Neural crest cell (in vitro differentiated cells): ENCODE measurements around the gene METTL21C. TPM values are rescaled to one million over a fixed set of nuclear protein-coding genes. Genes with fewer than 3 reads are reported as not detected.

Experiments used
- DNase-seq: peaks from one replicate; pipeline ENCODE4 v3.0.0; 2021; ENCODE audit warnings: low read depth, mixed read lengths, low spot score
- H3K27ac Mint-ChIP-seq: one replicate; pipeline ENCODE4 v1.8.0; 2021; ENCODE audit warnings: mild to moderate bottlenecking, mixed read lengths; ENCODE audit not compliant: unreplicated experiment
- H3K27me3 Mint-ChIP-seq: 2 replicates; pipeline ENCODE4 v1.8.0; 2021; ENCODE audit warnings: low read depth, mild to moderate bottlenecking, mixed read lengths
- H3K36me3 Mint-ChIP-seq: 2 replicates; pipeline ENCODE4 v1.8.0; 2021; ENCODE audit warnings: low read depth, mild to moderate bottlenecking, mixed read lengths
- H3K4me1 Mint-ChIP-seq: 2 replicates; pipeline ENCODE4 v1.8.0; 2021; ENCODE audit warnings: mixed read lengths
- H3K4me3 Mint-ChIP-seq: one replicate; pipeline ENCODE4 v1.8.0; 2021; ENCODE audit warnings: mild to moderate bottlenecking, mixed read lengths
- H3K9me3 Mint-ChIP-seq: 2 replicates; pipeline ENCODE4 v1.8.0; 2021; ENCODE audit warnings: mixed read lengths
- total RNA-seq: library from RNA; stranded (reverse); gene quantifications from 2 replicates; pipeline ENCODE4 v1.2.1, GENCODE V29; 2021
- TF ChIP-seq, protein P1 (sequence below): fragments of 200-600 bp; sonication (generic); conservative IDR thresholded peaks from 2 replicates; pipeline ENCODE4 v1.5.0; 2021; ENCODE audit warnings: antibody characterized with exemption, mild to moderate bottlenecking

METTL21C gene
- total RNA-seq, 1 donor from 2014 or later, result not detected

DNA sequence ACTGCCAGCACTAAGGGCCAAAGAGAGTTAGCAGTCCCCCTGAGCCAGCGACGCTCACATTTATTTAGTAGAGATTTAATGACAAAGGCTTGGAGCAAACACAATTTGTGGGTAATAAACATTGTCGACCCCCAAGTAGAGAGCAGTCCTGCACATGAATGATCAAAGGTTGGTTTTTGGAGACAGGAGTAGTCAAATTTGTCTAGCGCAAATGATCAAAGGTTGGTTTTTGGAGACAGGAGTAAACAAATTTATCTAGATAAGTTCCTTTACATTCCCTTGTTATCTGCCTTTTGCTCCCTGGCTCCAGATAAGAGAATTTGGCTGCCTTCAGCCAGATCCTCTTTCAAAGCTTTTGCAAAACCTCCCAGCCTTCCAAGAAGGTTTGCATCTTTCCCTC is 26.9 kb downstream of the METTL21C start:
- H3K4me1 Mint-ChIP-seq, result no peaks in the 10 kb centered on the region
- no peak overlapping the region for H3K4me3 Mint-ChIP-seq
- H3K27me3 Mint-ChIP-seq, result no peaks in the 10 kb centered on the region
- no peak for DNase-seq
- H3K9me3 Mint-ChIP-seq, result peaks cover 25% of the 10 kb centered on the region
- TF ChIP-seq, protein P1, sequence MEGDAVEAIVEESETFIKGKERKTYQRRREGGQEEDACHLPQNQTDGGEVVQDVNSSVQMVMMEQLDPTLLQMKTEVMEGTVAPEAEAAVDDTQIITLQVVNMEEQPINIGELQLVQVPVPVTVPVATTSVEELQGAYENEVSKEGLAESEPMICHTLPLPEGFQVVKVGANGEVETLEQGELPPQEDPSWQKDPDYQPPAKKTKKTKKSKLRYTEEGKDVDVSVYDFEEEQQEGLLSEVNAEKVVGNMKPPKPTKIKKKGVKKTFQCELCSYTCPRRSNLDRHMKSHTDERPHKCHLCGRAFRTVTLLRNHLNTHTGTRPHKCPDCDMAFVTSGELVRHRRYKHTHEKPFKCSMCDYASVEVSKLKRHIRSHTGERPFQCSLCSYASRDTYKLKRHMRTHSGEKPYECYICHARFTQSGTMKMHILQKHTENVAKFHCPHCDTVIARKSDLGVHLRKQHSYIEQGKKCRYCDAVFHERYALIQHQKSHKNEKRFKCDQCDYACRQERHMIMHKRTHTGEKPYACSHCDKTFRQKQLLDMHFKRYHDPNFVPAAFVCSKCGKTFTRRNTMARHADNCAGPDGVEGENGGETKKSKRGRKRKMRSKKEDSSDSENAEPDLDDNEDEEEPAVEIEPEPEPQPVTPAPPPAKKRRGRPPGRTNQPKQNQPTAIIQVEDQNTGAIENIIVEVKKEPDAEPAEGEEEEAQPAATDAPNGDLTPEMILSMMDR, result no peak
- peaks cover 79% of the 10 kb centered on the region for H3K36me3 Mint-ChIP-seq
- no peak overlapping the region for H3K27ac Mint-ChIP-seq

DNA sequence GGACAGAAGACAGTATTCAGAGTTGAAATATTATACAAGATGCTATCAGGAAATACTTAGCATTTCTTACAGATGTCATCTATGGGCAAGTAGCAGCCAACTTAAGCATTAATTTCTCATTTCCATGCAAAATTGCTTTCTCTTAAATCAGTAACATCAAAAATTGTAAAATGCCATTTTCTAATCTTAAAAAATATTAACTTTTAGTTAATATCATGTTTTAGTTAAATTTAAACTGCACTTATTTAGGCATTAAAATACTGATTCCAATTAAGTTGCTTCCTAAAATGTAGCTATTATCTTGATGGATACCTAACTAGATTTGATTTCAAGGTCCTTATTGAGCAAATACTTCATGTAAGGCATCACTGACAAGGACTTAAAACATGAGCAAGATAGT is 27.8 kb downstream of the METTL21C start:
- Mint-ChIP-seq H3K4me3 (no peak overlapping the region), H3K36me3 (peaks cover 75% of the 10 kb centered on the region), H3K27ac (no peak overlapping the region), H3K9me3 (peaks cover 25% of the 10 kb centered on the region), H3K4me1 (no peaks in the 10 kb centered on the region), H3K27me3 (no peaks in the 10 kb centered on the region)
- DNase-seq, result no peak
- TF ChIP-seq, protein P1, result no peak

DNA sequence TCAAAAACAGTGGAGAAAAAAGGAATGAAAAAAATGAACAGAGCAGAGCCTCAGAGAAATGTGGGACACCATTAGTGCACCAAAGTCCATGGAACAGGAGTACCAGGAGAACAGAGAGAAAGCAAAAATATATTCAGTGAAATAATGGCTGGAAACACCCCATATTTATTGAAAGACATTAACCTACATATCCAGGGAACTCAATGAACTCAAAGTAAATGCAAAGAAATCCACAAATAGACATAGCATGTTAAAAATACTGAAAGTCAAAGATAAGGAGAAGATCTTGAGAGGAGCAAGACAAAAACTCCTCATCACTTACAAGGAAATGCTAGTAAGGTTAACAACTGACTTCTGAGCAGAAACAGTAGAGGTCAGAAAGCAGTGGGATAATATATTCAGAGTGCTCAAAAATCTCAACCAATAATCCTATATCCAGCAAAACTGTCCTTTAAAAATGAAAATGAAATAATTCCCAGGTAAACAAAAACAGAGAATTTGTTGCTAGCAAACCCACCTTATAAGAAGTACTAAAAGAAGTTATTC is 35.6 kb downstream of the METTL21C start:
- H3K4me3 Mint-ChIP-seq, result no peak overlapping the region
- H3K27ac Mint-ChIP-seq, result no peak overlapping the region
- no peaks in the 10 kb centered on the region for H3K4me1 Mint-ChIP-seq
- no peaks in the 10 kb centered on the region for H3K27me3 Mint-ChIP-seq
- DNase-seq, result no peak
- peaks cover 43% of the 10 kb centered on the region for H3K36me3 Mint-ChIP-seq
- TF ChIP-seq, protein P1, result no peak
- peaks cover 4% of the 10 kb centered on the region for H3K9me3 Mint-ChIP-seq

DNA sequence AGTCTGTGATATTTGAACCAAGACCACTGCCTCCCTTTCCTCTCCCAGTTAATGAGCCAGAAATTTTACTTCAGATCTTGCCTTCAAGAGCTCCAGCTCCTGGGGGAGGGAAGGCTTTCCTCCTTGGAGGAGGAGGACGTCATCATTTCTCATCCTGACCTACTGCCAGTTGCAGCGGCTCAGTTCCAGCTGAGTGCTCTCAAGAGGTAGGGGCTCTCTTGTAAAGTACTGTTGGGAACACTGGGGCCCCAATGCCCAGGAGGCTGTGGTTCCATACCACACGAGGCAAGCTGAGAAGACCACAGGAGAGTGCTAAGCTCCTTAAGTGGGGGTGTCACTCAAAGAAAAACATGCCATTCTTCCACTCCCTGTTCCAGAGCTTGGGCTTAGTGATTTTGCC is 36.2 kb downstream of the METTL21C start:
- Mint-ChIP-seq H3K27me3 (no peaks in the 10 kb centered on the region), H3K4me3 (no peak overlapping the region), H3K4me1 (no peaks in the 10 kb centered on the region), H3K27ac (no peak overlapping the region), H3K9me3 (peaks cover 4% of the 10 kb centered on the region), H3K36me3 (peaks cover 39% of the 10 kb centered on the region)
- TF ChIP-seq, protein P1, result no peak
- DNase-seq, result no peak

DNA sequence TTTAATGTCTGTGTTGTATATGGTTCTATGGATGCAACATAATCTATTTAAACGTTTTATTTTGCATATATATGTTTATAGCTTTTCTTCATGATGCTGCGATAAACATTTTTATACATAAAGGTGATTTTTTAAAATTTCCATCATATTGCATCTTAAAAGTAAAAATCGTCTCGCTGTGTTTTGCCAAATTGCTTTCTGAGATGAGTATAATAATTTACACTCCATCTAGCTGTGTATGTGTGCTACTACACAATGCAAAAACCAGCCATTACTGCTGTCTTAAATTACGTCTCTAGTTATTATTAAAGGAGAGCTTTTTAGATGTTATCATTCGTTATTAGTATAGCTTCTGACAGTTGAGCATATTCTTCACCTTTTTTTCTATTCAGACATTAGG is 37.2 kb downstream of the METTL21C start:
- no peak overlapping the region for H3K4me3 Mint-ChIP-seq
- peaks cover 39% of the 10 kb centered on the region for H3K36me3 Mint-ChIP-seq
- no peak overlapping the region for H3K27ac Mint-ChIP-seq
- peaks cover 4% of the 10 kb centered on the region for H3K9me3 Mint-ChIP-seq
- TF ChIP-seq, protein P1, result peak; percentile 50
- no peak for DNase-seq
- H3K4me1 Mint-ChIP-seq, result no peaks in the 10 kb centered on the region
- H3K27me3 Mint-ChIP-seq, result no peaks in the 10 kb centered on the region

DNA sequence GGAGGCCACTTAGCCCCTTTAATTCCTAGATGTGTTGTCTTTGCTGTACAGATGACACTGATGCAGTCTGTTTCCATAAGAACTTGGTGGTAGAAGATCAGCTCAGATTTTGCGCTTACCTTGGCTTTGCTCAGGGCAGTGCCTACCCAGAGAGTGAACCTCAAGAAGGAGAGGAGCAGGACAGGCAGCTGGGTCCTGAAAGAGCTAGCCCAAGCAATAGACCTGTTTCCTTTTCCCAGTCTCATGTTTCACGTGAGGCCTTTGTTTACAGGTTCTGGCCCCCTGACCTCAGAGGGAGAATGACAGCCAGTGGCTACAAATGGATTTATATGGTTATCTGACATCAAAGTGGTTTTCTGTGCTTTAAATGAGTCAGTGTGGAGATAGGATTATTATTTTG is 40.1 kb downstream of the METTL21C start:
- peaks cover 23% of the 10 kb centered on the region for H3K36me3 Mint-ChIP-seq
- no peak for DNase-seq
- H3K4me3 Mint-ChIP-seq, result no peak overlapping the region
- H3K9me3 Mint-ChIP-seq, result peaks cover 4% of the 10 kb centered on the region
- H3K4me1 Mint-ChIP-seq, result no peaks in the 10 kb centered on the region
- H3K27me3 Mint-ChIP-seq, result no peaks in the 10 kb centered on the region
- TF ChIP-seq, protein P1, result no peak
- no peak overlapping the region for H3K27ac Mint-ChIP-seq
